Panc1 (cell line): ENCODE results near the gene ZFAND2B. TPM values are rescaled to one million over a fixed set of nuclear protein-coding genes. Genes with fewer than 3 reads are reported as not detected.

ENCODE experiments used
- ATAC-seq: fragments of 200-7000 bp; cut with Tn5 transposase; 2 replicates; pipeline ENCODE4 v1.9.1; 2020; ENCODE audit warnings: mild to moderate bottlenecking, moderate library complexity
- BruUV-seq: library from RNA; stranded (reverse); fragments of 400-500 nt; replicated peaks from 2 replicates; lab custom pipeline; 2021; lab: Mats Ljungman, UMichigan
- CTCF ChIA-PET: fragments of 300-600 bp; sonication (Branson Sonifier 250); formaldehyde crosslinking; loops from one replicate; lab custom pipeline; 2022; ENCODE audit warnings: antibody characterized with exemption; lab: Charles Lee
- POLR2A ChIA-PET: fragments of 300-600 bp; sonication (Branson Sonifier 250); formaldehyde crosslinking; loops from one replicate; lab custom pipeline; 2022; ENCODE audit warnings: antibody characterized with exemption; lab: Charles Lee
- DNase-seq: peaks from one replicate; pipeline ENCODE4 v3.0.0-alpha.2; 2010; ENCODE audit warnings: low read depth, low spot score
- H3K27ac ChIP-seq: 2 replicates; pipeline ENCODE4 v1.5.1; 2011; ENCODE audit warnings: mild to moderate bottlenecking, low read length, inconsistent platforms
- H3K27me3 ChIP-seq: fragments of 200-500 bp; sonication (Bioruptor generic); 2 replicates; pipeline ENCODE4 v1.6.0; 2014; ENCODE audit warnings: low read length, inconsistent platforms; ENCODE audit not compliant: control insufficient read depth, insufficient read depth
- H3K36me3 ChIP-seq: fragments of 200-500 bp; sonication (Bioruptor generic); 2 replicates; pipeline ENCODE4 v1.5.1; 2014; ENCODE audit warnings: inconsistent platforms, mild to moderate bottlenecking, low read length, moderate library complexity; ENCODE audit not compliant: control insufficient read depth, insufficient read depth
- H3K4me1 ChIP-seq: 2 replicates; pipeline ENCODE4 v1.5.1; 2011; ENCODE audit warnings: inconsistent platforms, mild to moderate bottlenecking, low read length, moderate library complexity; ENCODE audit not compliant: control insufficient read depth, insufficient read depth
- H3K4me3 ChIP-seq, 2 experiments: 2 replicates each; pipeline ENCODE4 v1.5.1; 2011 to 2012; ENCODE audit warnings: low read depth in 2 of 2, low read length in 2 of 2, mild to moderate bottlenecking in 2 of 2, inconsistent platforms in 1 of 2, moderate library complexity in 1 of 2
- H3K9me3 ChIP-seq: fragments of 200-500 bp; sonication (Bioruptor generic); 2 replicates; pipeline ENCODE4 v1.5.1; 2014; ENCODE audit warnings: low read depth, mild to moderate bottlenecking, inconsistent platforms, low read length, moderate library complexity; ENCODE audit not compliant: control insufficient read depth, insufficient read depth
- POLR2AphosphoS5 ChIP-seq: IDR thresholded peaks from 2 replicates; pipeline ENCODE4 v1.6.1; 2012; ENCODE audit warnings: mild to moderate bottlenecking, low read depth, low read length, moderate library complexity
- REST ChIP-seq, 2 experiments: IDR thresholded peaks; 2 replicates each; pipeline ENCODE4 v1.6.1; 2011 to 2012; ENCODE audit warnings: low read depth in 2 of 2, control low read depth in 1 of 2, low read length in 1 of 2, mild to moderate bottlenecking in 1 of 2, moderate library complexity in 1 of 2; ENCODE audit not compliant: insufficient read depth in 1 of 2
- SIN3A ChIP-seq: IDR thresholded peaks from 2 replicates; pipeline ENCODE4 v1.6.1; 2012; ENCODE audit warnings: low read depth, mild to moderate bottlenecking, low read length, moderate library complexity, borderline replicate concordance; ENCODE audit not compliant: insufficient read depth
- TCF7L2 ChIP-seq: IDR thresholded peaks from 2 replicates; pipeline ENCODE4 v1.6.1; 2011; ENCODE audit warnings: mild to moderate bottlenecking, low read depth, low read length, inconsistent platforms
- in situ Hi-C: cut with HindIII; loops from 2 replicates; pipeline ENCODE4 v1.10.0; 2016; ENCODE audit warnings: low sequenced_read_pairs, low pct_unique_long_range_greater_than_20kb
- intact Hi-C: fragments of 100-400 bp; cut with micrococcal nuclease; formaldehyde crosslinking; loops from one replicate; pipeline ENCODE4 v1.10.0; 2022; ENCODE audit not compliant: unreplicated experiment
- total RNA-seq: library from RNA; stranded (reverse); gene quantifications from one replicate; pipeline ENCODE4 v1.2.1, GENCODE V29; 2021; ENCODE audit not compliant: unreplicated experiment
- TF ChIP-seq, protein P1 (sequence below): fragments of 450-650 bp; IDR thresholded peaks from 2 replicates; pipeline ENCODE4 v1.5.1; 2017; ENCODE audit warnings: mild to moderate bottlenecking

The ZFAND2B gene
- total RNA-seq, 1 experiment from 2014 or later, result 43.2 TPM

- H3K27ac ChIP-seq, result no peak overlapping the region
- ATAC-seq, result no peak
Measured at GRCh38 chr2:219215871-219216534, 9.4 kb downstream of the ZFAND2B start.

GRCh38 chr2:219216535-219216915 lies 9.9 kb downstream of the ZFAND2B start:
- intact Hi-C loops (loop anchor here (10.0 kb wide), 1 partner anchor 52 kb away; the partner anchor contains the start of gene NHEJ1), in situ Hi-C loops (no loop called here)
- ChIA-PET CTCF (no interaction called here), POLR2A (interaction anchor here (0.6 to 0.7 kb wide), 2 partner anchors 10 to 42 kb away, joined by 3 to 4 read pairs; no protein-coding TSS in a partner anchor)
- H3K27ac ChIP-seq, result no peak overlapping the region
- no TSS peak for BruUV-seq
- DNase-seq (no peak), ATAC-seq (no peak)
- H3K4me1 ChIP-seq, result peaks cover 10% of the 10 kb centered on the region
- TF ChIP-seq SIN3A (no peak), REST (IDR thresholded peaks at IDR 0.05; ENCODE audit: insufficient read depth in 1 of 2, low read depth in 2 of 2, low read length in 1 of 2) (no peak), TCF7L2 (no peak), POLR2AphosphoS5 (no peak)
- TF ChIP-seq, protein P1, sequence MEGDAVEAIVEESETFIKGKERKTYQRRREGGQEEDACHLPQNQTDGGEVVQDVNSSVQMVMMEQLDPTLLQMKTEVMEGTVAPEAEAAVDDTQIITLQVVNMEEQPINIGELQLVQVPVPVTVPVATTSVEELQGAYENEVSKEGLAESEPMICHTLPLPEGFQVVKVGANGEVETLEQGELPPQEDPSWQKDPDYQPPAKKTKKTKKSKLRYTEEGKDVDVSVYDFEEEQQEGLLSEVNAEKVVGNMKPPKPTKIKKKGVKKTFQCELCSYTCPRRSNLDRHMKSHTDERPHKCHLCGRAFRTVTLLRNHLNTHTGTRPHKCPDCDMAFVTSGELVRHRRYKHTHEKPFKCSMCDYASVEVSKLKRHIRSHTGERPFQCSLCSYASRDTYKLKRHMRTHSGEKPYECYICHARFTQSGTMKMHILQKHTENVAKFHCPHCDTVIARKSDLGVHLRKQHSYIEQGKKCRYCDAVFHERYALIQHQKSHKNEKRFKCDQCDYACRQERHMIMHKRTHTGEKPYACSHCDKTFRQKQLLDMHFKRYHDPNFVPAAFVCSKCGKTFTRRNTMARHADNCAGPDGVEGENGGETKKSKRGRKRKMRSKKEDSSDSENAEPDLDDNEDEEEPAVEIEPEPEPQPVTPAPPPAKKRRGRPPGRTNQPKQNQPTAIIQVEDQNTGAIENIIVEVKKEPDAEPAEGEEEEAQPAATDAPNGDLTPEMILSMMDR, result no peak
- H3K36me3 ChIP-seq, result 0 out of 2 replicates have a peak, but pooled peaks cover 2% of the 10 kb centered on the region
- H3K4me3 ChIP-seq, result no peak overlapping the region
- no peaks in the 10 kb centered on the region for H3K27me3 ChIP-seq
- H3K9me3 ChIP-seq, result no peaks in the 10 kb centered on the region

More at GRCh38 chr2:219215871-219216534, 9.4 kb downstream of the ZFAND2B start:
- TF ChIP-seq, protein P1, result no peak
- TF ChIP-seq TCF7L2, result no peak
- TF ChIP-seq POLR2AphosphoS5, result no peak
- TF ChIP-seq REST (IDR thresholded peaks at IDR 0.05; ENCODE audit: insufficient read depth in 1 of 2, low read depth in 2 of 2, low read length in 1 of 2), result no peak
- no peak for TF ChIP-seq SIN3A
- Histone ChIP-seq H3K4me1 (peaks cover 10% of the 10 kb centered on the region), H3K27me3 (no peaks in the 10 kb centered on the region), H3K9me3 (no peaks in the 10 kb centered on the region), H3K4me3 (no peak overlapping the region), H3K36me3 (0 out of 2 replicates have a peak, but pooled peaks cover 2% of the 10 kb centered on the region)
- intact Hi-C loops, result loop anchor here (10.0 kb wide), 1 partner anchor 51 kb away; the partner anchor contains the start of gene NHEJ1
- BruUV-seq, result no TSS peak
- ChIA-PET POLR2A (interaction anchor here (0.7 kb wide), 1 partner anchor 10 kb away, joined by 3 read pairs; no protein-coding TSS in a partner anchor), CTCF (no interaction called here)
- in situ Hi-C loops, result no loop called here
- no peak for DNase-seq
